PC-9 (cell line): ENCODE data around the gene GLP1R. TPM values are rescaled to one million over a fixed set of nuclear protein-coding genes. Genes with fewer than 3 reads are reported as not detected.

Experiments
- BruUV-seq: library from RNA; stranded (reverse); fragments of 400-500 nt; replicated peaks from 2 replicates; lab custom pipeline; 2021; lab: Mats Ljungman, UMichigan
- CTCF ChIA-PET: fragments of 300-600 bp; sonication (Branson Sonifier 250); formaldehyde crosslinking; loops from one replicate; lab custom pipeline; 2022; ENCODE audit warnings: antibody characterized with exemption; lab: Charles Lee
- POLR2A ChIA-PET: fragments of 300-600 bp; sonication (Branson Sonifier 250); formaldehyde crosslinking; loops from one replicate; lab custom pipeline; 2022; ENCODE audit warnings: antibody characterized with exemption; ENCODE audit not compliant: unreplicated experiment; lab: Charles Lee
- DNase-seq, 2 experiments: peaks; one replicate each; pipeline versions ENCODE4 v3.0.0 to v3.0.0-alpha.2; 2015 to 2022; ENCODE audit warnings: mixed read lengths in 1 of 2
- H2AFZ ChIP-seq: fragments of 200-600 bp; sonication (generic); 2 replicates; pipeline ENCODE4 v1.8.1; 2017; ENCODE audit warnings: antibody characterized with exemption
- H3F3A ChIP-seq: fragments of 200-600 bp; sonication (generic); 2 replicates; pipeline ENCODE4 v1.8.1; 2017; ENCODE audit warnings: antibody characterized with exemption, mild to moderate bottlenecking, low read depth; ENCODE audit not compliant: insufficient read depth
- H3K27ac ChIP-seq: fragments of 200-600 bp; sonication (generic); 2 replicates; pipeline ENCODE4 v1.6.1; 2016; ENCODE audit warnings: mixed run types
- H3K27me3 ChIP-seq: fragments of 200-600 bp; sonication (generic); 2 replicates; pipeline ENCODE4 v1.6.1; 2016; ENCODE audit warnings: low read depth, mixed run types; ENCODE audit not compliant: insufficient read depth
- H3K36me3 ChIP-seq: fragments of 200-600 bp; sonication (generic); 2 replicates; pipeline ENCODE4 v1.6.1; 2016; ENCODE audit warnings: low read depth, mixed run types
- H3K4me1 ChIP-seq: fragments of 200-600 bp; sonication (generic); replicated peaks from 2 replicates; pipeline ENCODE4 v1.6.1; 2016; ENCODE audit warnings: mixed run types; ENCODE audit not compliant: insufficient read depth
- H3K4me2 ChIP-seq: fragments of 200-600 bp; sonication (generic); 2 replicates; pipeline ENCODE4 v1.6.1; 2017; ENCODE audit warnings: mixed run types
- H3K4me3 ChIP-seq: fragments of 200-600 bp; sonication (generic); 2 replicates; pipeline ENCODE4 v1.6.1; 2016; ENCODE audit warnings: mixed run types
- H3K79me2 ChIP-seq: fragments of 200-600 bp; sonication (generic); 2 replicates; pipeline ENCODE4 v1.6.1; 2017; ENCODE audit warnings: low read depth, mixed run types
- H3K9me2 ChIP-seq: fragments of 200-600 bp; sonication (generic); 2 replicates; pipeline ENCODE4 v1.8.1; 2017; ENCODE audit warnings: mild to moderate bottlenecking; ENCODE audit not compliant: insufficient read depth
- H3K9me3 ChIP-seq: fragments of 200-600 bp; sonication (generic); 2 replicates; pipeline ENCODE4 v1.8.1; 2016; ENCODE audit warnings: low read depth; ENCODE audit not compliant: insufficient read depth
- H4K20me1 ChIP-seq: fragments of 200-600 bp; sonication (generic); 2 replicates; pipeline ENCODE4 v1.8.1; 2017; ENCODE audit not compliant: insufficient read depth
- CTCF ChIP-seq: fragments of 200-600 bp; sonication (generic); conservative IDR thresholded peaks from 2 replicates; pipeline ENCODE4 v1.6.1; 2017; ENCODE audit warnings: mixed run types, antibody characterized with exemption, mild to moderate bottlenecking, moderate library complexity
- EZH2 ChIP-seq: fragments of 200-600 bp; sonication (generic); IDR thresholded peaks from 2 replicates; pipeline ENCODE4 v1.8.0; 2017; ENCODE audit warnings: antibody characterized with exemption, low read depth
- intact Hi-C: fragments of 100-400 bp; cut with micrococcal nuclease; formaldehyde crosslinking; loops from one replicate; pipeline ENCODE4 v1.10.0; 2022; ENCODE audit not compliant: unreplicated experiment
- total RNA-seq: library from RNA; stranded (reverse); gene quantifications from 2 replicates; pipeline ENCODE4 v1.2.3, GENCODE V29; 2021

GLP1R gene
- total RNA-seq, 1 experiment from 2014 or later, result not detected

GRCh38 chr6:39102071-39102820 lies 53.7 kb downstream of the GLP1R start:
- no peaks in the 10 kb centered on the region for H3F3A ChIP-seq
- intact Hi-C loops, result no loop called here
- no peak for TF ChIP-seq CTCF
- TF ChIP-seq EZH2, result no peak
- no peak overlapping the region for H2AFZ ChIP-seq
- BruUV-seq, result no TSS peak
- no peaks in the 10 kb centered on the region for H3K79me2 ChIP-seq
- H4K20me1 ChIP-seq, result no peaks in the 10 kb centered on the region; the same call in 1 of the 2 replicates
- H3K9me2 ChIP-seq, result no peaks in the 10 kb centered on the region
- DNase-seq, result no peak
- no peak overlapping the region for H3K4me3 ChIP-seq
- H3K36me3 ChIP-seq, result no peaks in the 10 kb centered on the region
- H3K9me3 ChIP-seq, result no peaks in the 10 kb centered on the region
- H3K4me1 ChIP-seq, result no peaks in the 10 kb centered on the region
- CTCF ChIA-PET, result no interaction called here
- POLR2A ChIA-PET, result no interaction called here
- no peak overlapping the region for H3K4me2 ChIP-seq
- H3K27ac ChIP-seq, result no peak overlapping the region
- H3K27me3 ChIP-seq, result no peaks in the 10 kb centered on the region

- ChIA-PET POLR2A (no interaction called here), CTCF (no interaction called here)
- no TSS peak for BruUV-seq
- no peak for DNase-seq
- no peaks in the 10 kb centered on the region; the same call in 1 of the 2 replicates for H4K20me1 ChIP-seq
- no peak overlapping the region for H3K4me2 ChIP-seq
- no peak overlapping the region for H2AFZ ChIP-seq
- no peaks in the 10 kb centered on the region for H3K36me3 ChIP-seq
- no peaks in the 10 kb centered on the region for H3K79me2 ChIP-seq
- no peaks in the 10 kb centered on the region for H3K9me2 ChIP-seq
- TF ChIP-seq EZH2, result no peak
- TF ChIP-seq CTCF, result no peak
- H3K27ac ChIP-seq, result no peak overlapping the region
- no peak overlapping the region for H3K4me3 ChIP-seq
- H3F3A ChIP-seq, result no peaks in the 10 kb centered on the region
- H3K27me3 ChIP-seq, result no peaks in the 10 kb centered on the region
- H3K9me3 ChIP-seq, result no peaks in the 10 kb centered on the region
- intact Hi-C loops, result no loop called here
- H3K4me1 ChIP-seq, result no peaks in the 10 kb centered on the region
These were observed 54.2 kb downstream of the GLP1R start for GRCh38 chr6:39102821-39103136.

GRCh38 chr6:39104528-39104927 lies 55.9 kb downstream of the GLP1R start:
- H3K9me2 ChIP-seq, result no peaks in the 10 kb centered on the region
- H3F3A ChIP-seq, result no peaks in the 10 kb centered on the region
- no TSS peak for BruUV-seq
- CTCF ChIA-PET, result no interaction called here
- no peaks in the 10 kb centered on the region for H3K27me3 ChIP-seq
- no peak overlapping the region for H2AFZ ChIP-seq
- H3K4me3 ChIP-seq, result no peak overlapping the region
- H3K4me1 ChIP-seq, result no peaks in the 10 kb centered on the region
- no peaks in the 10 kb centered on the region for H3K36me3 ChIP-seq
- no peak for DNase-seq
- TF ChIP-seq EZH2 (no peak), CTCF (no peak)
- intact Hi-C loops, result no loop called here
- POLR2A ChIA-PET, result no interaction called here
- no peak overlapping the region for H3K4me2 ChIP-seq
- no peaks in the 10 kb centered on the region; the same call in 1 of the 2 replicates for H4K20me1 ChIP-seq
- no peaks in the 10 kb centered on the region for H3K79me2 ChIP-seq
- H3K9me3 ChIP-seq, result no peaks in the 10 kb centered on the region
- no peak overlapping the region for H3K27ac ChIP-seq
